Thyroid gland (tissue), 4 donors: ENCODE results near the gene SVEP1. TPM values are rescaled to one million over a fixed set of nuclear protein-coding genes. Genes with fewer than 3 reads are reported as not detected.

Experiments used
- DNase-seq, 2 donors: peaks; one replicate each; pipeline ENCODE4 v3.0.0-alpha.2; 2019
- H3K27ac ChIP-seq, 3 donors: fragments of 200-600 bp; sonication (generic); 1 replicate in 2 of 3; 2 replicates in 1 of 3; pipeline ENCODE4 v1.5.1; 2016 to 2019; ENCODE audit warnings: mild to moderate bottlenecking in 1 of 3, moderate library complexity in 1 of 3
- H3K27me3 ChIP-seq: fragments of 200-600 bp; sonication (generic); one replicate; pipeline ENCODE4 v1.5.1; 2019
- H3K36me3 ChIP-seq, 2 donors: fragments of 200-600 bp; sonication (generic); one replicate each; pipeline ENCODE4 v1.5.1; 2016 to 2019
- H3K4me1 ChIP-seq, 2 donors: fragments of 200-600 bp; sonication (generic); one replicate each; pipeline ENCODE4 v1.5.1; 2017 to 2019
- H3K4me3 ChIP-seq, 3 donors: fragments of 200-600 bp; sonication (generic); replicated peaks in 1 of 3; 1 replicate in 2 of 3; 2 replicates in 1 of 3; pipeline ENCODE4 v1.5.1; 2016; ENCODE audit warnings: mild to moderate bottlenecking in 1 of 3
- H3K9me3 ChIP-seq: fragments of 200-600 bp; sonication (generic); one replicate; pipeline ENCODE4 v1.5.1; 2017
- POLR2A ChIP-seq, 2 donors: fragments of 450-650 bp; IDR thresholded peaks; one replicate each; pipeline ENCODE4 v1.6.1; 2017; ENCODE audit warnings: antibody characterized with exemption in 2 of 2, mild to moderate bottlenecking in 2 of 2, moderate library complexity in 1 of 2
- WGBS, 2 donors: methylation state at CpG; one replicate each; pipeline ENCODE4 v1.1.5; 2017; 5-methylcytosine and 5-hydroxymethylcytosine counted together
- intact Hi-C: fragments of 100-400 bp; cut with DNase I; formaldehyde crosslinking; loops from one replicate; pipeline ENCODE4 v1.15.1; 2023
- total RNA-seq, 4 donors: library from RNA; depleted of rRNA; stranded (reverse); fragments of >200 nt; gene quantifications; one replicate each; pipeline ENCODE4 v1.2.3, GENCODE V29; 2016
- TF ChIP-seq, protein P1 (sequence below), 6 experiments: fragments of 200-600 bp in 3 of 6; fragments of 450-650 bp in 3 of 6; sonication (generic) in 3 of 6; IDR thresholded peaks; one replicate each; pipeline ENCODE4 v1.5.1; 2016 to 2019; ENCODE audit warnings: antibody characterized with exemption in 6 of 6, mild to moderate bottlenecking in 2 of 6, inconsistent platforms in 1 of 6, moderate library complexity in 1 of 6

SVEP1 gene
- total RNA-seq, 4 donors from 2014 or later: 14.1 to 55.5 (median 31.9) TPM

DNA sequence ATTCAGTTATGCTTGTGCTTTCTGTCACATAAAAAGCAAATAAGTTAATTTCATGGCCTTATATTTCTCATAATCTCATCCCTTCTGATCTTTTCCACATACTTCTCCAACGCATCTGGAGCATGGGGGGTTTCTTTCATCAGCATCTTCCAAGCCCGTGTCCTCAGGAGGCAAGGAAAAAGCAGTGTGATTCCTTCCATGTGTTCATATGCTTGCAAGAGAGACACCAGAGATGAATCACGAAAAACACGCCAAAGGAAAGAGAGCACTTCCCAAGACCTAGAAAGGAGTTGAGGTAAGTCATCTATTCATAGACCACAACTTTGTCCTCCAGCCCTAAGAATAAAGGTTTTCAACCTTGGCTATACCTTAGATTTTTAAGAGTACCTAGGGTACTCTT, 26.0 kb upstream of the SVEP1 start:
- no peak overlapping the region for H3K4me3 ChIP-seq
- WGBS, 2 donors: 68 to 79% methylated on average over 4 of the region's 4 CpGs
- intact Hi-C loops: no loop called here
- no peak for TF ChIP-seq POLR2A (IDR thresholded peaks at IDR 0.05)
- TF ChIP-seq, protein P1, sequence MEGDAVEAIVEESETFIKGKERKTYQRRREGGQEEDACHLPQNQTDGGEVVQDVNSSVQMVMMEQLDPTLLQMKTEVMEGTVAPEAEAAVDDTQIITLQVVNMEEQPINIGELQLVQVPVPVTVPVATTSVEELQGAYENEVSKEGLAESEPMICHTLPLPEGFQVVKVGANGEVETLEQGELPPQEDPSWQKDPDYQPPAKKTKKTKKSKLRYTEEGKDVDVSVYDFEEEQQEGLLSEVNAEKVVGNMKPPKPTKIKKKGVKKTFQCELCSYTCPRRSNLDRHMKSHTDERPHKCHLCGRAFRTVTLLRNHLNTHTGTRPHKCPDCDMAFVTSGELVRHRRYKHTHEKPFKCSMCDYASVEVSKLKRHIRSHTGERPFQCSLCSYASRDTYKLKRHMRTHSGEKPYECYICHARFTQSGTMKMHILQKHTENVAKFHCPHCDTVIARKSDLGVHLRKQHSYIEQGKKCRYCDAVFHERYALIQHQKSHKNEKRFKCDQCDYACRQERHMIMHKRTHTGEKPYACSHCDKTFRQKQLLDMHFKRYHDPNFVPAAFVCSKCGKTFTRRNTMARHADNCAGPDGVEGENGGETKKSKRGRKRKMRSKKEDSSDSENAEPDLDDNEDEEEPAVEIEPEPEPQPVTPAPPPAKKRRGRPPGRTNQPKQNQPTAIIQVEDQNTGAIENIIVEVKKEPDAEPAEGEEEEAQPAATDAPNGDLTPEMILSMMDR (IDR thresholded peaks at IDR 0.05): no peak
- H3K4me1 ChIP-seq: no peaks in the 10 kb centered on the region
- H3K27me3 ChIP-seq: no peaks in the 10 kb centered on the region
- no peaks in the 10 kb centered on the region for H3K9me3 ChIP-seq
- H3K36me3 ChIP-seq: no peaks in the 10 kb centered on the region
- no peak for DNase-seq
- H3K27ac ChIP-seq: no peak overlapping the region

DNA sequence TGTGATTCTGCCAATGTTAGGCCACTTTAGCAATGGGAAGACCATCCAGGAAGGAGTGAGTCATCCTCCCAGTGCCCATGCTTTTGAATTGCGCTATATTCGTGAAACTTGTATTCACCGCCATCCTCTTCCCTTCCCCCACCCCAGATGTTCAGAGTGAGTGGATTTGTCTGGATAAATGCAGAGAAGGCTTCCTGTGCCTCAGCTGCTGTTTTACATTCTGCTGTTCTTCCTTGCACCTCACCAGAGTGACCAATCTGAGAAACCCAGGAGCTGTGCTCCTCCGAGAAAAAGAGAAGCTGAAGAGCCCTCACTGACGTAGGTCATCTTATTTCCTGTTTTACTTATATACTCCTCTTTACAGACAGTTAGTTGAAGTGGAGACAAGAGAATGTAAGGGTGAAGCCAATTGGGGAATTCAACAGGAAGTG, 24.6 kb upstream of the SVEP1 start:
- no peaks in the 10 kb centered on the region for H3K27me3 ChIP-seq
- DNase-seq: no peak
- WGBS, 2 donors: 79 to 82% methylated on average over 5 of the region's 5 CpGs
- H3K4me1 ChIP-seq: no peaks in the 10 kb centered on the region
- H3K36me3 ChIP-seq: no peaks in the 10 kb centered on the region
- intact Hi-C loops: no loop called here
- H3K9me3 ChIP-seq: no peaks in the 10 kb centered on the region
- H3K27ac ChIP-seq: no peak overlapping the region
- no peak for TF ChIP-seq POLR2A (IDR thresholded peaks at IDR 0.05)
- TF ChIP-seq, protein P1 (IDR thresholded peaks at IDR 0.05): no peak
- no peak overlapping the region for H3K4me3 ChIP-seq

DNA sequence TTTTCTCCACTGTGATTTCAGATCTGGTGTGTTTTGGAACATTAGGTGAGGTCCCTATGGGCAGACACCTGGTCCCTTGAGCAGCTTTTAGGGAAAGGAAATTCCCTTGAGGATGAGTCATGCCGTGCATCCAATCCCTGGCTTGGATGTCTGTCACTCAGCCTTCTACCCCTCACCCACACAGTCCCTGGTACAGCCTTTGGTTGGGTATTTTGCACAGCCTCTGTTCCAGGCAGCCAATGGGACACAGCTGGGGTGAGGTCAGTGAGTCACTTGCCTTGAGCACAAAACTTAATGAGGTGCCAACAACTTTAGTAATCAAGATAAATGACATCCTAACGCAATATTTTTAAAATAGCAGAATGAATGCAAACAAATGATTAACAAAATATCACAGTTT, 22.7 kb upstream of the SVEP1 start:
- no peaks in the 10 kb centered on the region for H3K36me3 ChIP-seq
- H3K4me1 ChIP-seq: no peaks in the 10 kb centered on the region
- TF ChIP-seq POLR2A (IDR thresholded peaks at IDR 0.05): no peak
- TF ChIP-seq, protein P1 (IDR thresholded peaks at IDR 0.05): no peak
- no peak for DNase-seq
- H3K27me3 ChIP-seq: no peaks in the 10 kb centered on the region
- H3K9me3 ChIP-seq: no peaks in the 10 kb centered on the region
- no peak overlapping the region for H3K27ac ChIP-seq
- H3K4me3 ChIP-seq: no peak overlapping the region
- intact Hi-C loops: no loop called here
- WGBS, 2 donors: 76 to 84% methylated on average over 2 of the region's 2 CpGs

DNA sequence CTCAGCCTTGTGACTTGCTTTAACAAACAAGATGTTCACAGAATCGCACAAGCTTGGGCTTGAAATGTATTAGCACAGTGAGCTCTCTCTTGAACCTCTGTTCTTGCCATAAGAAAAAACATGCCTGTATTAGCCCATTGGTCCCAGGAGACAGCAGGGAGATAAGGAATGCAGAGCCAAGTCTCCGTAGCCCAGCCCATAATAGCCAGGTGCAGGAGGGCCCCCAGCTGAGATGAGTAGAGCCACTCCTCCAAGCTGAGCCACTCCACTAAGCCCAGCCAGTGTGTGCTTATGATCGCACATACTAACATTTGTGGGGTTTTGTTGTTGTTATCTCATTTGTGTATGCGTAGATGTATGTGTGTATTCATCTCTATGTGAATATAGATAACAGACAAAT, 21.6 kb upstream of the SVEP1 start:
- Histone ChIP-seq H3K4me3 (no peak overlapping the region), H3K4me1 (no peaks in the 10 kb centered on the region), H3K9me3 (no peaks in the 10 kb centered on the region), H3K27ac (no peak overlapping the region), H3K36me3 (no peaks in the 10 kb centered on the region), H3K27me3 (no peaks in the 10 kb centered on the region)
- TF ChIP-seq, protein P1 (IDR thresholded peaks at IDR 0.05): no peak
- no peak for TF ChIP-seq POLR2A (IDR thresholded peaks at IDR 0.05)
- DNase-seq: no peak
- 45 to 74% methylated on average over 4 of the region's 4 CpGs for WGBS, 2 donors
- intact Hi-C loops: no loop called here

DNA sequence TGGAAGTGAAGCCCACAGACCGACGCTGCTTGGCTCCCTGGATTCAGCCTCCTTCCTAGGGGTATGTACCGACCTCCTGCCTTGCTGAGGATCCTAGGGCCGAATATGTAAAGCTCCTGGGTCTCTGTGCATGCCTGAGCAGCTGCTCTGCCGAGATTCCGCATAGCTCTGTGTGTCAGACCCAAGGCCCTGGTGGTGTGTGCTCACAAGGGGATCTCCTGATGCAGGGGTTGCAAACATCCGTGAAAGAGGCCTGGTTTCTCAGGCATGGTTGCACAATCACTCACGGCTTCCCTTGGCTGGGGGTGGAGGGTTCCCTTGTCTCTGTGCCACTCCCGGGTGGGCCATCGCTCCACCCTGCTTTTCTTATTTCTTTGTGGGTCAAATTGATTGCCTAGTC, 19.9 kb upstream of the SVEP1 start:
- Histone ChIP-seq H3K9me3 (no peaks in the 10 kb centered on the region), H3K4me1 (no peaks in the 10 kb centered on the region), H3K27ac (no peak overlapping the region), H3K4me3 (no peak overlapping the region), H3K27me3 (no peaks in the 10 kb centered on the region), H3K36me3 (no peaks in the 10 kb centered on the region)
- no peak for DNase-seq
- TF ChIP-seq POLR2A (IDR thresholded peaks at IDR 0.05): no peak
- TF ChIP-seq, protein P1 (IDR thresholded peaks at IDR 0.05): no peak
- intact Hi-C loops: no loop called here
- WGBS, 2 donors: 55 to 71% methylated on average over 6 to 10 of the region's 10 CpGs
